ENCODE results near the gene RGS7.
"Not testable (repeated sequence)": the region's sequence is repeated elsewhere in the genome, so short reads cannot be mapped to it uniquely, and the experiment has no call there.

The RGS7 gene

DNA sequence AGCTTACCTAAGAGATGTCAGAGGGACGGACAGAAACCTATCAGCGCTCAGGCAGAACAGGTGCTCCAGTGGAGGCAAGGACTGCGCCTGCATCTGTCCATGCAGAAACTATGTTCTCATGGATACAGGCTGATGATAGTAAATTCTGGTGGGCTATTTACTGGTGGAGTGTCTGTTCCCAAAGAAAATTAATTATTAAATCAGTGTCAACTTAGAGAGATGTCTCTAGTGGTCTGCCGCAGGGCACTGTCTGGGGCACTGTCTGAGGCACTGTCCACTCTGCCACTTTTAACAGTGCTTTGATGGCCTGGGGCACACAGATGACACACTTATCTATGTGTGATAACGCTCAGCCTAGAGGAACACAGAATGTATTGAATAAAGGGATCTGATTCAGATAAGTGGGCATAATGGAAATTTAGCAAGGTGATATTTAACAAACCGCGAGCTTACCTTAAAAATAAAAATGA, 148.1 kb downstream of the RGS7 start:
- no peak for DNase-seq (ENCODE audit: low spot score)

DNA sequence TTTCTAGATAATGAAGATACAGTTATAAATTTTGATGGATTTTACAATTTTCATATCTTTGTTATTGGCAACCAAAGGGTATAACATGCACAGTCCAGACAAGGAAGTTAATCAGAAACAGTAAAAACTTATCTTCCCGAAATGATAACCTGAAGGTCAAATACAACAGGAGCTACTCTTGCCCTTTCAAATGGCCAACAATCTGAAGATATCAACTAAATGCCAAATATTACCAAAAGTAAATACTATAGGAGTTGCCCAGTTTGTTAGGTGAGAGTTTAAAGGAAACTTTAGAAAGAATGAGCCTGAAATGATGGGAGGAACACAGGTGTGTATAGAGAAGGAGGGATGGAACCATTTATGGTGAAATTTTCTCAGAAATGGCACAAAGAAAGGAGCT, 153.2 kb downstream of the RGS7 start:
- no peak for DNase-seq (ENCODE audit: low spot score)

DNA sequence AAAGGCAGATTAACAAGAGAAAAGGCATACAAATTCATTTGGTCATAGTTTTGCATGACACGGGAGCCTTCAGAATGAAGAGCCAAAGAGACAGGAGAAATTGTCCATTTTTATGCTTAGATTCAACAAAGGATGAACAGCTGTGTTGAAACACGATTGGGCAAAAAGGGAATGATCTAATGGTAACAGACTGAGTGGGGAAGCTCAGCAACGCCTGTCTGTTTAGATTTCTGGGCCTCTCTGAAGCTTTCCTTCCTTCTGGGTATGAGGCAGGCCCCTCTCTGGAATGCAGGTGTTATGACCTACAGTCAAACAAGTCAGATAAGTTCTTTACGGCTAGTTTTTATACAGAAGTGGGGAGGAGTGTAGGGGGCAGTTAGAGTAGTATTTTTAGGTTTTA, 154.6 kb downstream of the RGS7 start:
- DNase-seq (ENCODE audit: low spot score) = no peak

DNA sequence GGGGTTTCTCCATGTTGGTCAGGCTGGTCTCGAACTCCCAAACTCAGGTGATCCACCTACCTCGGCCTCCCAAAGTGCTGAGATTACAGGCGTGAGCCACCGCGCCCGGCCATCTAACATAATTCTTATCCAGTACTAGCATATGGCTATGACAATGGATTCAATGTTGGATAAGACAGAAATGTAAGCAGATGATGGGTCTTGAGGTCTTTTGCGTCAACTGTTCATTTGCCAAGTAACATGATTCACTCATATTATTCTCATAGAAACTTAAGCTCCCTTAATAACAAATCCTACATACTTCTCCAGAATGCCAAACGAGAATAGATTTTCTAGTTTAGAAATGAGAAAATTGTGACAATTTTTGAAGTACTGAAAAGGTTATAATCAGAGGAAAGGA, 170.3 kb downstream of the RGS7 start:
- no peak for DNase-seq (ENCODE audit: low spot score)

DNA sequence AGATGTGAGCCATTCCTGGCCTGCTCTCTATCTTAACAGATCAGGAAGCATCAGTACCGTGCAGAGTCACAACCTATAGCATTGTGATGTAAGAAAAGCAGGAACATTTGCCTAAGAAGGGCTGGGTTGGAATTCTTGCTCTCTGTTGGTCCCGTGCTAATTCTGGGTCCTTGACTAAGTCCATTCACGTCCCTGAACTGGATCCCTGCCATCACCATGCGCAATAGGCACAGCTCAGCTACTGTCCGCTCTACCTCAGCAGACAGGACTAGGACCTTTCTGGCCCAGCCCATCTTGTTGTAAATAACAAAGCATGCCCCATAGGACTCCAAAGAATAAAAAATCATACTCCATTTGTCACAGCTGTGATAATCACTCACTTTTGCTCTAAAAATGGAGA, 175.0 kb downstream of the RGS7 start:
- no peak for DNase-seq (ENCODE audit: low spot score)

DNA sequence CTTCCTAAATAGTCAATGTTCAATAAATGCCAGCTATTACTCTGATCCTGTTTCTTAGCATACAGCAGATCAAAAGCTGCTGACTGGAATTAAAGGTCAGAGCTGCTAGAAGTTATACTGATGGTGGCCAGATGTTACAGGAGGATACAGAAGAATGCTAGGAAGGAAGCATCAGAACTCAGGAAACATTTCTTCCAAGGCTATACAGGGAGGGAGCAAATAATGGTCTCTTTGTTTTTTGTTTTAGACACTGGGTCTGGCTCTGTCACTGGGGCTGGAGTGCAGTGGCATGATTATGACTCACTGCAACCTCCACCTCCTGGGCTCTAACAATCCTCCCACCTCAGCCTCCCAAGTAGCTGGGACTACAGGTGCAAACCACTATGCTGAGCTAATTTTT, 175.5 kb downstream of the RGS7 start:
- DNase-seq (ENCODE audit: low spot score) = no peak

DNA sequence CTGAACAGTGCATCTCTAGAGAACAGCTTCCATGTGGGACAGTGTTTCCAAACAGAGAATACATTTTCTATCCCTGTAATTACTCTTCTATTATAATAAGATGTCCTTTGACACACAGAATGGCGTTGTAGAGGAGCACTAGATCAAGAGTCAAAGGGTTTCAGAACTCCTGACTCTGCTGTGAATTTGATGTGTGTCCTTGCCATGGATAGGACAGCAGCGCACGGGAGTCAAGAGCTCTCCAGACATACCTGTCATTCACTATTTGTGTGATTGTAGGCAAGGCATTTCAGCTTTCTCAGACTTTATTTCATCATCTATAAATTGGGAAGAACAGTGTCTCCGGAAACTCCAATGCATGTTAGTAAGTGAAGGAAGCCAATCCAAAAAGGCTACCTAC, 176.4 kb downstream of the RGS7 start:
- DNase-seq (ENCODE audit: low spot score) = no peak

DNA sequence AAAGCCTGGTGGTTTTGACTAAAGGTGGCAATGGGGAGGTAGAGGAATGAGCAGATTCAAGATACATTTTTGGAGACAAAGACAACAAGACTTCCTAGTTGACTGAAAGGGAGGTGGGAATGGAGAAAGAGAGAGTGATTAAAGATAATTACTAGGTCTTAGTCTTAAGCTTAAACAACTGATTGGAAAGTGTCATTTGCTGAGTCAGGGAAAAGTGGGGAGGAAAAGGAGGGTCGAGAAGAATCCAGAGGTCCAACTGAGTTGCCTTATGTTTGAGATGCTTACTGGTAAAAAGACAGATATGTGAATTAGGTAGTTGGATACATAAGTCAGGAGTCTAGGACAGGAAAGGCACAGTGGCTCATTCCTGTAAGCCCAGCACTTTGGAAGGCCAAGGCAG, 179.3 kb downstream of the RGS7 start:
- DNase-seq (ENCODE audit: low spot score) = no peak

DNA sequence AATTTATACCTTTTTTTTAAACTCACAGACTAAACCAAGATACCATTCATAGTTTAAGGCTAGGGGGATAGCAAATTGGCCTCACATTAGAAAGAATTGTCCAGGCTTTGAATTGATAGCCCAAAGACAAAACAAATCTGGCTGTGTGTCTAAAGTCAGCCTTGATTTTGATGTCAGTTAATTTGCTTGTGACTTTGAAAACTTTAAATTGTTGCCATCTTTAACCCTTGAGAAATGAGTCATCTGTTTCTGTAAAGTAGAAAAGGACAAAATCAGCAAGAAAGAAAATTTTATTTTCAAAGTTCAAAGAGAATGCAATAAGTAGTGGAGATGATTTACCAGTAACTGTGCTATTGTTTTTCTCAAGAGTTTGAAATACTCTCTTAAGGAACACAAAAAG, 184.5 kb downstream of the RGS7 start:
- DNase-seq (ENCODE audit: low spot score) = no peak

DNA sequence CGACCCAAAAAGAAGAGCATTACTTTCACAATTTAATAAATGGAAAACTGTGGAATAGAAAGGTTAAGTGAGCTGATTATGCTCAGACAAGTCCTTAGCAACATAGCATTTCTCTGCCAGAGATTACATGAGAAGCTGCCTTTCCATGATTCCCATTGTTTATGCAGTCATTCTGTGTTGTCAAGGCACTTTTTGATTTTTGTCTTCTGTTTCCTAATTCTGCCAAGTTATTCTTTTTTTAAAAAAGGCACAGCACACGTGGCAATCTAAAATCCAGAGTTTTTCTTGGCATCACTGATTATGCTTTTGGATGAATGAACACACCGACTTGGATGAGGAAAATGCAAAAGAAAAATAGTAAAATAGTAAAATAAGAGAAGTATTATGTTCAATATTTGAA, 185.0 kb downstream of the RGS7 start:
- DNase-seq (ENCODE audit: low spot score) = no peak

DNA sequence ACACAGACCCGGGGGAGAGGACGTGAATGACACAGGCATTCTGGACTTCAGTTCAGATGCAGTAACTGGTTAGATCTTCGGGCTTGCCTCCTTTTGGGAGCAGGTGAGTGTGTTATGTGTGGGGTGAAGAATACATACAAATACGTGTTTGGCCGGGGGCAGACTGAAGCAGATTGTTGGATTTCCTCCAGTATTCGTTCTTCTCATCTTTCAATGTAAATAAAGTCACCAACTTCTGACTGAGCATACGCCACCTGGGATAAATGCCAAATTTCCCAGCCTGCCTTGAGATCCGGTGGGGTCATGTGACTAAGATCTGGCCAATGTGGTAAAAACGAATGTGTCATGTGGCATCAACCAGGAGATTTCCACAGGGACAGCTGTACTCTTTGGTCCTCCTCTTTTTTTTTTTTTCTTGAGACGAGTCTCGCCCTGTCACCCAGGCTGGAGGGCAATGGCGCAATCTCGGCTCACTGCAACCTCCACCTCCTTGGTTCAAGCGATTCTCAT, 189.8 kb downstream of the RGS7 start:
- DNase-seq (ENCODE audit: low spot score) = no peak

DNA sequence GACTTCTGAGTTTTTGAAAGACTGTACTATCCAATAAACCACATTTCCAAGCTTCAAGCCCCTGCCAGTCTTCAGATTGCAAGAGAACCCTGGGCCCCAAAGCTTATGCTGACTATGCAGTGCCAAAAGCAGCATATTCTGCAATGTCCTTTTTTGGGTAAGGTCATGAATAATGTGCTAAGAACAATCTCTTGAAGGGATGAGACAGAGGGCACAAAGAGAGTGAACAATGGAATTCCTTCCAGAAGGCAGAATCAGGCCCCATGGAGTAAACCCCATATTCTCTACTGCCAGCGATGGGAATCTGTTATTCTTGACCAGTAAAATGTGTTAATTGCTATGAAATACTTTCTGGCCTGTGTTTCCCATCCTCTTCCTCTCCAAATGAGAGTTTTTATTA, 190.4 kb downstream of the RGS7 start:
- no peak for DNase-seq (ENCODE audit: low spot score)

DNA sequence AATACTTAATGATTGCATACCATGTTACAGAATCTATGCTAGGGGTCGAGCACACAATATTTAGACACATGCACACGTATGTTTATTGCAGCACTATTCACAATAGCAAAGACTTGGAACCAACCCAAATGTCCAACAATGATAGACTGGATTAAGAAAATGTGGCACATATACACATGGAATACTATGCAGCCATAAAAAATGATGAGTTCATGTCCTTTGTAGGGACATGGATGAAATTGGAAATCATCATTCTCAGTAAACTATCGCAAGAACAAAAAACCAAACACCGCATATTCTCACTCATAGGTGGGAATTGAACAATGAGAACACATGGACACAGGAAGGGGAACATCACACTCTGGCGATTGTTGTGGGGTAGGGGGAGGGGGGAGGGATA, 191.7 kb downstream of the RGS7 start:
- DNase-seq (ENCODE audit: low spot score) = not testable (repeated sequence)

DNA sequence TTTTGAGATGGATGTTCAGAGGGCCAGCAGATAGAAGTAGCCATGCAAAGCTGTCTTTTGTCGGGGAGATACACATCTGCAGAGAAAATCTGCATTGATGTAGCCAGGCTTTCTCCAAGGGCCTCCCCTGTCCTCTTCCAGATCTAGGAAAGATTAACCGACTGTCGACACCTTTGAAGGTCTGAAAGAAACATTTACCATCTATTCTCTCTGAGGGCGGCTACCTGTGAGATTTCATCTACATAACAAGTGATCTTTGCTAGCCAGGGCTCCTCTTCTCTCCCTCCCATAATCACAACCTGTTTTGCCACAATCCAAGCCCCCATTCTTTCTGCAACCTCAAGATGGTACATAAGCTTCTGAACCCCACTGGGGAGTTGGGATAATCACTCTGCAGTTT, 193.6 kb downstream of the RGS7 start:
- DNase-seq (ENCODE audit: low spot score) = no peak

DNA sequence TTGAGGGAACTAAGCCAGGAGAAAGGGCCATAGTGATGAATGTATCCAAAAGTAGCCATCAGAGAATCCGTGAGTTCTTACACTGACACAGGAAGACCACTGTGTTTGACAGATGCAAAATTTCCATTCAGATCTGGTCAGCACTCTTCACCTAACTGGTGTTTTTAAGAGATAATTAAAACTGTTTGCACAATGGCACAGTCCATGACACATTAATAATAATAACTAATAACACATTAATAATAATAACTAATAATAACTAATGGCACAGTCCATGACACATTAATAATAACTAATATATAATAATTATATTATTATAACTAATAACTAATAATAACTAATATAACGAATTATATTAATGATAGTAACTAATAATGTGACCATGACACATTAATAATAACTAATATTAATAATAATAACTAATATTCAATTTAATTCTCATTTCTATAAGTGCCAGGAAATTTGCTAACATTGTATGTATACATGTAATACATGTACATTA, 195.8 kb downstream of the RGS7 start:
- DNase-seq (ENCODE audit: low spot score) = no peak

DNA sequence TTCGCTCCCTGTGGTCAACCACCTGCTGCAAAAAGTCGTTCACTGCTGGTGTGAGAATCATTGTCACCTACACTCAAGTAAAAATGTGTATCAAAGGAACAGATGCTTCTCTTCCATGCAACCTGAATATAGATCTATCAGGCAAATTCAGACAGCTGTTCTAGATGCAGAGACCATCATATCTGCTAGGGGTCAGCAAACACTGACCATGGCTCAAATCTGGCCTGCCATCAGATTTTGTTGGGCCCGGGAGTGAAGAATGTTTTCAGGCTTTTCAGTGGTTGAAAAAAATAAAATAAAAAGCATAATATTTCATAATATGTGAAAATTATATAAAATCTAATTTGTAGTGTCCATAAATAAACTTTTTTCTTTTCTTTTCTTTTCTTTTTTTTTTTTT, 199.6 kb downstream of the RGS7 start:
- DNase-seq (ENCODE audit: low spot score) = no peak

DNA sequence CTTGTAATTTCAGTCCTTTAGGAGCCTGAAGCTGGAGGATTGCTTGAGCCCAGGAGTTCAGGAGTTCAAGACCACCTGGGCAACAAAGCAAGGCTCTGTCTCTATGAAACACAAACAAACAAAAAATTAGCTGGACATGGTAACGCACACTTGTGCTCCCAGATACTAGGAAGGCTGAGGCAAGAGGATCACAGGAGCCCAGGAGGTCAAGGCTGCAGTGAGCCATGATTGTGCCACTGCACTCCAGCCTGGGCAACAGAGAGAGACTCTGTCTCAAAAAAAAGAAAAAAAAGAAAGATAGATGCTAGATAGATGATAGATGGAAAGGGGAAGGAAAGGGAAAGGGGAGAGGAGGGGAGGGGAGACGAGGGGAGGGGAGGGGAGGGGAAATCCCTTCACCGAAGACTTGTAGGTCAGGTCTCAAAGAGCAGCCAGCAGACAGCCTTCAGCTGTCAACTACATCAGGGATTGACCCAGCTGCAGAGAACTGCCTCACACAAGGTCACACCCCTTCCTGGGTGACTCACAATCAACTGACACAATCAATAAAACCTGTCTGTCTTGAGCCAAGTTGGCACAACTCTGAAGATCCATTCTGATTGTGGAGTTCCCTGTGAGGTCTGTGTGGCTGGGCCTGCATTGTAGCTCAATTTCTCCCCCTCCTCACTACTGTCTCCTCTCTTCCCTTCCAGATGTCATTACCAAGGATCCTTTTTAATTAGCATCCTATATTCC, 200.6 kb downstream of the RGS7 start:
- DNase-seq (ENCODE audit: low spot score) = no peak

DNA sequence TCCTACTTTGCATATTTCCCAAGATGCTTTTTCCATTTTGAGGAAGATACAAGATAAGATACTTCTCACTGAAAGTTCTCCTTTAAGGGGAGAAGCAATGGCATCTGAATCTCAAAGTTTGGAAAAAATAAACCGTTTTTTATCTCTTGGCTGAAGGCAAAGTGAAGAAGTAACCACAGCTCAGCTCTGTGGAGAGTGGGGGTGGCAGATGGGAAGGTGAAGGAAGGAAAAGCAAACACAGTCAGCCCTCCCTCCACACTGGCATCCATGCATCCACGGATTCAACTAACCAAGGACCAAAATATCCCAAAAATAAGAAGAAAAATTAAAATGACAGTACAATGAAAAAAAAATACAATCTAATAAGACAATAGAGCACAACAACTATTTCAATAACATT, 211.1 kb downstream of the RGS7 start:
- DNase-seq (ENCODE audit: low spot score) = no peak

DNA sequence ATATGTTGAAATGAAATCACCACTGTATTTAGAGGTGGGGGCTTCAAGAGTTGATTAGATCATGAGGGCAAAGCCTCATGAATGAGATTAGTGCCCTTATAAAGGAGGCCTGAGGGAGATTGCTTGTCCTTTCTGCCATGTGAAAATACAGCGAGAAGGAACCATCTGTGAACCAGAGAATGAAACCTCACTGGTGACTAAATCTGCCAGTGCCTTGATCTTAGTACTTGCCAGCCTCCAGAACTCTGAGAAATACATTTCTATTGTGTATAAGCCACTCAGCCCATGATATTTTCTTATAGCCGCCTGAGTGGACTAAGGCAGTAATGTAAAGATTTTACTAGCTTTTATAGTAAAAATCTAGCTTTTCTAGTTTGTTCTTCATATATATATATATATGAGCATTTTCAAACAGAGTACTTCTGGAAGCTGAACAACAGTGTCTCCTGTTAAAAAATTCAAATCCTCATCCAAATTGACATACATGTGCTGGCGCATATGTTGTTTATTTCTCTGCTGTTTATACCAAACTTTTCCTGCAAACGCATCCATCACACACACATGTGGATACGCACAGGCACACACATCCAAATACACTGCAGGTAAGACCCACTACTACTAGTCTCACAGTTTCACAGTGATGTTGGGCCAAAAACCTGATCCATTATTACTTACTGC, 213.1 kb downstream of the RGS7 start:
- DNase-seq (ENCODE audit: low spot score) = no peak

DNA sequence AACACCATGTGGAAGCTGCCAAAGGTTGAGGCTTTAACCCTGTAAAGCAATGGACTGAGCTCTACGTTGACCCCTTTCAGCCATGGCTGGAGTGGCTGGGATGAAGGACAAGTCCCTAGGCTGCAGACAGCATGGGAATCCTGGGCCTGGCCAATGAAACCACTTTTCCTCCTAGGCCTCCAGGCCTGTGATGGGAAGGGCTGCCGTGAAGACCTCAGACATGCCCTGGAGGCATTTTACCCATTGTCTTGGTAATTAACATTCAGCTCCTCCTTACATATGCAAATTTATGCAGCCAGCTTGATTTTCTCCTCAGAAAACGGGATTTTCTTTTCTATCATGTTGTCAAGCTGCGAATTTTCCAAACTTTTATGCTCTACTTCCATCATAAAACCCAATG, 214.5 kb downstream of the RGS7 start:
- DNase-seq (ENCODE audit: low spot score) = no peak

DNA sequence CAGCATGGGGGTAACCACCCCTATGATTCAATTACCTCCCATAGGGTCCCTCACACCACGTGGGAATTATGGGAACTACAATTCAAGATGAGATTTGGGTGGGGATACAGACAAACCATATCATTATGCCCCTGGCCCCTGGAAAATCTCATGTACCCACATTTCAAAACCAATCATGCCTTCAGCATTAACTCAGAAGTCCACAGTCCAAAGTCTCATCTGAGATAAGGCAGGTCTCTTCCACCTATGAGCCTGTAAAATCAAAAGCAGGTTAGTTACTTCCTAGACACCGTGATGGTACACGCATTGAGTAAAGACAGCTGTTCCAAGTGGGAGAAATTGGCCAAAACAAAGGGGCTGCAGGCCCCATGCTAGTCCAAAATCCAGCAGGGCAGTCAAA, 215.4 kb downstream of the RGS7 start:
- DNase-seq (ENCODE audit: low spot score) = not testable (repeated sequence)

DNA sequence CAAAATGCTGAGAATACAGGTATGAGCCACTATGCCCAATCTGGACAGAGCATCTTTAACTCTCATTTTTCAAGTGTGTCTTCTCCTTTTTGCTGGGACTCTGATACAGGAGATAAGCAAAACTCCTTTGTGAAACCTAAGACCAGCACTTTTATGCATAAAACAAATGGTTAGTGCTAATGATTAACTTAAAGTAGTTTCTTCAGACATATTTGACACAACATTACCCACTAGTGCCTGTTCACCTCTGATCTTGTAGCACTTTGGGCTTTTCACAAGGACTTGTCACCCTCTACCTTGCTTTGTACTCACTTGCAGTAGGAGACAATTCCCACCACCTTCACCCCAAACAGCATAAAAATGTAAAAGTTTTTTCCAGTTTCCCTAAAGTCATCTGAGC, 216.3 kb downstream of the RGS7 start:
- DNase-seq (ENCODE audit: low spot score) = no peak

DNA sequence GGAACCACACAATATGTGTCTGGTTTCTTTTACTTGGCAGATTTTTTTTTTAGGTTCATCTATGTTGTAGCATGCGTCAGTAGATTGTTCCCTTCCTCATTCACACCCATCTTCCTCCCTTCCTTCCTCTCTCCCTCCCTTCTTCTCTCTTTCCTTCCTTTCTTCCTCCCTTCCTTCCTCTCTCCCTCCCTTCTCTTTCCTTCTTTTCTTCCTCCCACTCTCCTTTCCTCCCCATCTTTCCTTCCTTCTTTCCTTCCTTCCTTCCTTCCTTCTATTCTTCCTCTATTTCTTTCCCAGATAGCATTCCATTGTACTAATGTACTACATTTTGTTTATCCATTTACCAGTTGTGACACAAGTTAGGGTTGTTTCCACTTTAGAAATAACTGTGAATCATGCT, 218.0 kb downstream of the RGS7 start:
- DNase-seq (ENCODE audit: low spot score) = no peak

DNA sequence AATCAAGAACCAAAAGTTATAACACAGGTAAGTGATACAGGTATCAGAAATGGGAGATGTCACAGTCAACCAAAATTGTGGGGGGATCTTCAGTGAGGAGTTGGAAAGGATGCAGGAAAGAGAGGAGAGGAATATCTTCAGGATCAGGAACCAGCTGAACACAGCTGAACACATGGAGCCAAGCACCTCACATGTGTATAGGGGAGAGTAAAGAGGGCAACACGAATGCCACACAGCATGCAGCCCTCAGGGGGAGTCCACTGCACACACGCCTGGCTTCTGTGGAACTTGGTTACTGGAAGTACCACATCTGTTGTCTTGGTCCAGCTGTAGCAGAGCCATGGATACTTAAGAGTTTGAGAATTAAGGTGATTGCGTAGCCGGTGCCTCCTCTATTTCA, 218.8 kb downstream of the RGS7 start:
- DNase-seq (ENCODE audit: low spot score) = no peak
